Colon (tissue), 2 donors: ENCODE data around the gene GPSM1.
"Not testable (repeated sequence)": the region's sequence is repeated elsewhere in the genome, so short reads cannot be mapped to it uniquely, and the experiment has no call there.

Experiments
- FAIRE-seq: peaks from 2 replicates; lab custom pipeline; 2012; peaks lifted over from hg19 to GRCh38; lab: Jason Lieb, UNC
- donor health status: control.
- donor health status: control.

Gene GPSM1

DNA sequence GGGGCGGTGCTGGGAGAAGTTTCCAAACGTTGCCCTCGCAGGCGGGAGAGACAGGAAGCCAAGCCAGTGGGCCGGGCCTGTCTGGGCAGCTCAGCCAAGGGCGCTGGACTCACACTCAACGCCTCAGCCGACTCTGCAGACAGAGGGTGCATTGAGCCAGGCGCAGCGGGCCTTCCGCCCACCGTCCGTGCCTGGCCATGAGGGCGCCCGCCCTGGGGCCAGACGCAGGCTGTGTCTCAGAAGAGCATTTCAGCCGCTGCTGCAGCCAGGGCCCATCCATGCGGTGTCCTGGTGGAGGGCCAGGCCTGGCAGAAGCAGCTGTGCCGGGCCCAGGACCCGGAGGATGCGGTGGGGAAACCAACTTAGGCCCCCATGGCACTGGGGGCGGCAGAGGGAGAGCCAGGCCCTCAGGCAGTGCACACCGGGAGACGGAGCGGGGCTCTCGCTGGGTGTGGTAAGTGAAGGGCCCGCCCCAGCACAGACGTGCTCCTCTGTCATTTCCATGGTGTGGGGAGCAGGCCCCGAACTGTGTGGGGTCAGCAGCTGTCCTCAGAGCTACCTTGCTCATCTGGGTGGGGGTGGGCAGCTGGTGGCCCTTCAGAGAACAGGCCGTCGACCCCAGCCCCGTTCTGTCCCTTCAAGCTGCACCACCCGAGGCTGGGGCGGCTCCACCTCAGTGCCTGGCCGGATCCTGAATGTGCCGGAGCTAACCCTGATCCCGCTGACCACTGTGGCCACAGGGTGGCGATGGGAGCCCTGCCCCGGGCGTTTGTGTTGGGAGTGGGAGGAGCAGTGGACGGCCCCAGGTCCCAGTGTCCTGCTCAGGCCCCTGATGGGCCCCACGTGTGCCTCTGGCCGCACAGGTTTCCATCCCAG is 18.2 kb downstream of the GPSM1 start:
- no peak for FAIRE-seq

GRCh38 chr9:136346157-136346481 is 18.8 kb downstream of the GPSM1 start:
- no peak for FAIRE-seq

GRCh38 chr9:136346927-136347465 is 19.7 kb downstream of the GPSM1 start:
- no peak for FAIRE-seq

- no peak for FAIRE-seq
Measured at GRCh38 chr9:136347472-136348256, 20.3 kb downstream of the GPSM1 start.

- no peak for FAIRE-seq
Measured at GRCh38 chr9:136348691-136349090, 21.4 kb downstream of the GPSM1 start.

DNA sequence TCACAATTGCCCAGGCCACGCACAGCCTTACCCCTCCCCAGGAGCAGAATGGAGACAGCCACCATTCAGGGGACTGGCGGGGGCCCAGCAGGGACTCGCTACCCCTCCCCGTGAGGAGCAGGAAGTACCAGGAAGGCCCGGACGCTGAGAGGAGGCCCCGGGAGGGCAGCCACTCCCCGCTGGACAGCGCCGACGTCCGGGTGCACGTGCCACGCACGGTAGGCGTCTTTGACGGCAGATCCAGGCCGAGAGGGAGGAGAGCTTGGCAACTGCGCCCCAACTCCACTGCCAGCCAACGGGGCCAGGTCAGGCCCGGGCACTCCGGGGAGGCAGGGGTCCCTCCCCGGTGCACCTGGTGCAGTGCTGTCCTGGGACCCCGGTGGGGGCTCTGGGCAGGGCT is 22.2 kb downstream of the GPSM1 start:
- FAIRE-seq: no peak

DNA sequence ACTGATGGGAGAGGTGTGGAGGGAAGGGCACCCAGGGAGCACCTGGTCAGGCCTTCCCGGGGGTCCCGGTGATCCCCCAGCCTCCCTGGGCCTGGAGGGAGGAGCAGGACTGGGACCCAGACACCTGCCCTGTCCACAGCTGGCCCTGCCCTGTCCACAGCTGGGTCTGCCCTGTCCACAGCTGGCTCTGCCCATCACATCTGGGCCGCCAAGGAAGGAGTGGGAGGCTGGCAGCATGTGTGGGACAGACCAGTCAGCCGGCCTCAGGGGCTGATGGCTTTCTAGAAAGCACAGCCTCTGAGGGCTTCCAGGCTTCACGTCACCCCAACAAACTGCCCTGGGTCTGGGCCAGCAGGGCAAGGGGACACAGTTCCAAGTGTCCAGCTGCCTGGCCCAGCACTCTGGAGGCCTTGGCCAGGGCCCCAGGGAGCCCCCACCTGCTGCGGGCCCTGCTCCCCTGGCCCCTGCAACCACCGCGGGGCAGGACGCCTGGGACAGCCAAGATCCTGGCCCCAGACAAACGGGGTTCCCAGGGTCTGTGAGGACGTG is 24.0 kb downstream of the GPSM1 start:
- no peak for FAIRE-seq

DNA sequence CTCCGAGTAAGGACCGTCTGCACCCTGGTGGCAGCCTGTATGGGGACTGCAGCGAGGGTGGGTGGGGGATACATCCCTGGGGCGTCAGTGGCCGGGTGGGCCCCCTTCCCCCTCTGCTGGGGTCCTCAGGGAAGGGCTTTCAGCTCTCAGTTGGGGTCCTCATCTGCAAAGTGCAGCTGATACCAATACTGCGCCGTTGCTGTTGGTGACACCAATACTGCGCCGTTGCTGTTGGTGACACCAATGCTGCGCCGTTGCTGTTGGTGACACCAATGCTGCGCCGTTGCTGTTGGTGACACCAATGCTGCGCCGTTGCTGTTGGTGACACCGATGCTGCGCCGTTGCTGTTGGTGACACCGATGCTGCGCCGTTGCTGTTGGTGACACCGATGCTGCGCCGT is 24.5 kb downstream of the GPSM1 start:
- not testable (repeated sequence) for FAIRE-seq

GRCh38 chr9:136352682-136353081 is 25.3 kb downstream of the GPSM1 start:
- no peak for FAIRE-seq

GRCh38 chr9:136353088-136353487 is 25.7 kb downstream of the GPSM1 start:
- FAIRE-seq: no peak

GRCh38 chr9:136353757-136354488 is 26.6 kb downstream of the GPSM1 start:
- FAIRE-seq: no peak

DNA sequence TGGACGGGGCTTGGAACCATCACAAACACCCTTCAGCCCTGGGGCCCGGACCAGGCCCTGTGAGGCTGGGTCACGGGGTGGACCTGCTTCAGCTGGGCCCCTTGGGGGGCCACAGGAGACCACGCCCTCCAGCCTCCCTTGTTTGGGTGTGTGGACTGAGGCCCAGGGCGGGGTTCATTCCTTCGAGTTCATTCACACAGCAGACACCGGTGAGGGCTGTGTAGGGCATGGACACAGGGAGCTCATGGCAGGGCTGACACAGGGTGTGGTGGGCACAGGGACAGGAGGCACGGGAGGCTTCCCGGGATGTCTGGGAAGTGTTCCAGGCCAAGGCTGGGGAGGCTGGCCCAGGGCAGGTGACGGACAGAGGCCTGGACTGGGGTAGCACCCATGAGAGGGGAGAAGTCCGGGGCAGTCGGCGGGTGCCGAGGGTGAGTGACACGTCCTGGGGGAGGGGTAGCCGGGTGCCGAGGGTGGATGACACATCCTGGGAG is 27.3 kb downstream of the GPSM1 start:
- no peak for FAIRE-seq

- no peak for FAIRE-seq
Measured at GRCh38 chr9:136355616-136356557, 28.5 kb downstream of the GPSM1 start.

- FAIRE-seq: no peak
Measured at GRCh38 chr9:136357202-136357725, 29.9 kb downstream of the GPSM1 start.

- FAIRE-seq: no peak
Measured at GRCh38 chr9:136358016-136358415, 30.7 kb downstream of the GPSM1 start.

GRCh38 chr9:136358888-136359287 is 31.5 kb downstream of the GPSM1 start:
- no peak for FAIRE-seq

- FAIRE-seq: no peak
Measured at GRCh38 chr9:136359774-136360718, 32.7 kb downstream of the GPSM1 start.

DNA sequence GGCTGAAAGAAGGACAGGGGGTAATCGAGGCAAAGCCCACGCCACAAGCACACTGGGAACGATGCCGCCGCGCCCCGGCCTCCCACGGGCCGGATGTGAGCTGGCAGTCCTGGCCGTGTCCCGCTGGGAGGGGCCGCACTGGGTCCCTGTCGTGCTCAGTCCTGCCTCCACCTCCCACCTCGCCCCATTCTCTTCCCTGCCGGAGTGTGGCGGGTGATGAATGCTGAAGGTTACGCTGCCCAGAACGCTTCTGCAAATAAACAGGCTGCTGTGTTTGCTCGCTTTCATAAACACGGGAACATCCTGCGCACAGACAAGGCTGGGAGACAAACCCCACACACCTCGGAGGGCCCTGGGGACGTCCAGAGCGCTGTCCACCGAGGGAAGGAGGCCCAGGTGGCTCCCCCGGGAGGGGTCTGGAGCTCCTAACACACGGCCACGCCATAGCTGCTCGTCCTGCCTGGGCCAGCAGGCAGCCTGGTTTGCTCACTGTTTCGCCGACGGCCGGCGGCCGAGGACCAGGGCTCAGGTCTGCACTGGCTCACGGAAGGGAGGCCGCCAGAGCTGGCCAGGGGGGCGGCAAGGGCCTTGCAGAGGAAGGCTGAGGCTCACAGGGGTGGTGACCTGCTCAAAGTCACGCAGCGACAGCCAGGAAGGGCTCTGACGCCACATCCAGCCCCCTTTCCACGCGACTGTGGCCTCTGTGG is 33.9 kb downstream of the GPSM1 start:
- no peak for FAIRE-seq
